Measurements from ENCODE around the gene CLEC14A.

CLEC14A gene

GRCh38 chr14:38255673-38256532 lies at the start of gene CLEC14A:
TSS of gene CLEC14A (minus strand) at chr14:38256093. CDS start at chr14:38256022, 71 bp downstream.
- DNase-seq (ENCODE audit: low read depth in 2 of 2): peak in 1 of 2 donors; percentile 1

- no peak for DNase-seq (ENCODE audit: low read depth in 2 of 2)
Measured at GRCh38 chr14:38302966-38303365, 47.1 kb upstream of the CLEC14A start.

GRCh38 chr14:38302034-38302433 lies 46.1 kb upstream of the CLEC14A start:
- DNase-seq (ENCODE audit: low read depth in 2 of 2): no peak

- DNase-seq (ENCODE audit: low read depth in 2 of 2): no peak
Measured at GRCh38 chr14:38297681-38298080, 41.8 kb upstream of the CLEC14A start.

- DNase-seq (ENCODE audit: low read depth in 2 of 2): no peak
Measured at GRCh38 chr14:38291681-38292467, 36.0 kb upstream of the CLEC14A start.

- DNase-seq (ENCODE audit: low read depth in 2 of 2): no peak
Measured at GRCh38 chr14:38290601-38291188, 34.8 kb upstream of the CLEC14A start.

- no peak for DNase-seq (ENCODE audit: low read depth in 2 of 2)
Measured at GRCh38 chr14:38286452-38286851, 30.6 kb upstream of the CLEC14A start.

GRCh38 chr14:38285962-38286361 lies 30.1 kb upstream of the CLEC14A start:
- no peak for DNase-seq (ENCODE audit: low read depth in 2 of 2)

GRCh38 chr14:38282936-38283335 lies 27.0 kb upstream of the CLEC14A start:
- no peak for DNase-seq (ENCODE audit: low read depth in 2 of 2)

- DNase-seq (ENCODE audit: low read depth in 2 of 2): no peak
Measured at GRCh38 chr14:38280081-38280480, 24.2 kb upstream of the CLEC14A start.

- no peak for DNase-seq (ENCODE audit: low read depth in 2 of 2)
Measured at GRCh38 chr14:38279572-38279971, 23.7 kb upstream of the CLEC14A start.

GRCh38 chr14:38278035-38278434 lies 22.1 kb upstream of the CLEC14A start:
- DNase-seq (ENCODE audit: low read depth in 2 of 2): no peak

GRCh38 chr14:38262844-38263243 lies 7.0 kb upstream of the CLEC14A start:
- no peak for DNase-seq (ENCODE audit: low read depth in 2 of 2)

- DNase-seq (ENCODE audit: low read depth in 2 of 2): no peak
Measured at GRCh38 chr14:38261620-38262019, 5.7 kb upstream of the CLEC14A start.

- no peak for DNase-seq (ENCODE audit: low read depth in 2 of 2)
Measured at GRCh38 chr14:38257507-38257906, 1.6 kb upstream of the CLEC14A start.

- DNase-seq (ENCODE audit: low read depth in 2 of 2): no peak
Measured at GRCh38 chr14:38256533-38256840, 594 bp upstream of the CLEC14A start.

- DNase-seq (ENCODE audit: low read depth in 2 of 2): peak in 1 of 2 donors; percentile 1
Measured at GRCh38 chr14:38255408-38255672, 553 bp downstream of the CLEC14A start.

- DNase-seq (ENCODE audit: low read depth in 2 of 2): peak in 1 of 2 donors; percentile 1
Measured at GRCh38 chr14:38254571-38255407, 1.1 kb downstream of the CLEC14A start.

- DNase-seq (ENCODE audit: low read depth in 2 of 2): no peak
Measured at GRCh38 chr14:38253676-38254075, 2.2 kb downstream of the CLEC14A start.

- no peak for DNase-seq (ENCODE audit: low read depth in 2 of 2)
Measured at GRCh38 chr14:38252066-38252710, 3.7 kb downstream of the CLEC14A start.

GRCh38 chr14:38250331-38250730 lies 5.6 kb downstream of the CLEC14A start:
- DNase-seq (ENCODE audit: low read depth in 2 of 2): no peak

All from stimulated activated CD4-positive, alpha-beta T cell treated with anti-CD3 and anti-CD28 coated beads, Interleukin-1b, Interleukin-23, amount 100 ng/mL, for 4 hours (primary cell).